Gastrocnemius medialis (tissue), 4 donors: Measurements from ENCODE around the gene LEMD2. TPM values are rescaled to one million over a fixed set of nuclear protein-coding genes. Genes with fewer than 3 reads are reported as not detected.
A peak's percentile ranks its signal among the peaks of the same experiment; 100 is the strongest.

Experiments used
- ATAC-seq, 2 donors: fragments of 150-250 bp; one replicate each; pipeline ENCODE4 v1.9.1; 2016
- DNase-seq, 2 donors: peaks; one replicate each; pipeline ENCODE4 v3.0.0-alpha.2; 2019
- H3K27ac ChIP-seq, 4 donors: fragments of 200-600 bp; sonication (generic); 1 replicate in 1 of 4; 2 replicates in 3 of 4; pipeline ENCODE4 v1.5.1; 2016 to 2018; ENCODE audit warnings: mild to moderate bottlenecking in 2 of 4, moderate library complexity in 1 of 4
- H3K27me3 ChIP-seq, 3 donors: fragments of 200-600 bp; sonication (generic) in 2 of 3; 1 replicate in 1 of 3; 2 replicates in 2 of 3; pipeline versions ENCODE4 v1.5.1 to v1.6.0; 2016 to 2019; ENCODE audit warnings: mild to moderate bottlenecking in 1 of 3, moderate library complexity in 1 of 3
- H3K36me3 ChIP-seq, 2 donors: fragments of 200-600 bp; sonication (generic) in 1 of 2; one replicate each; pipeline ENCODE4 v1.5.1; 2017 to 2018
- H3K4me1 ChIP-seq, 2 donors: fragments of 200-600 bp; sonication (generic) in 1 of 2; one replicate each; pipeline ENCODE4 v1.5.1; 2016 to 2017; ENCODE audit warnings: mild to moderate bottlenecking in 2 of 2
- H3K4me3 ChIP-seq, 4 donors: fragments of 200-600 bp; sonication (generic) in 3 of 4; 1 replicate in 1 of 4; 2 replicates in 3 of 4; pipeline ENCODE4 v1.5.1; 2016 to 2019; ENCODE audit warnings: mild to moderate bottlenecking in 2 of 4
- H3K9me3 ChIP-seq, 3 donors: fragments of 200-600 bp; sonication (generic) in 2 of 3; 1 replicate in 1 of 3; 2 replicates in 2 of 3; pipeline ENCODE4 v1.5.1; 2016 to 2019
- POLR2A ChIP-seq, 2 donors: fragments of 450-650 bp; IDR thresholded peaks; one replicate each; pipeline ENCODE4 v1.6.1; 2017; ENCODE audit warnings: antibody characterized with exemption in 2 of 2, mild to moderate bottlenecking in 2 of 2, moderate library complexity in 2 of 2
- in situ Hi-C, 4 donors: fragments of 200-750 bp; cut with MboI; loops; one replicate each; pipeline versions ENCODE4 v1.15.0 to v1.8.0; 2017; ENCODE audit warnings: low sequenced_read_pairs in 4 of 4
- intact Hi-C: fragments of 100-400 bp; cut with DNase I; formaldehyde crosslinking; loops from one replicate; pipeline ENCODE4 v1.15.1; 2023; ENCODE audit warnings: low total_unique reads
- total RNA-seq, 4 donors: library from RNA; depleted of rRNA; stranded (reverse); fragments of >200 nt; gene quantifications; one replicate each; pipeline versions ENCODE4 v1.1.0 to v1.2.3, GENCODE V29; 2016
- TF ChIP-seq, protein P1 (sequence below), 5 experiments: fragments of 450-650 bp in 3 of 5; fragments of 200-600 bp in 2 of 5; sonication (generic) in 2 of 5; IDR thresholded peaks in 4 of 5; conservative IDR thresholded peaks in 1 of 5; 1 replicate in 4 of 5; 2 replicates in 1 of 5; pipeline ENCODE4 v1.5.1; 2016 to 2019; ENCODE audit warnings: antibody characterized with exemption in 5 of 5, mild to moderate bottlenecking in 3 of 5, moderate library complexity in 3 of 5

The LEMD2 gene
- total RNA-seq, 4 donors from 2014 or later, result 34.1 to 39.1 (median 38.1) TPM

DNA sequence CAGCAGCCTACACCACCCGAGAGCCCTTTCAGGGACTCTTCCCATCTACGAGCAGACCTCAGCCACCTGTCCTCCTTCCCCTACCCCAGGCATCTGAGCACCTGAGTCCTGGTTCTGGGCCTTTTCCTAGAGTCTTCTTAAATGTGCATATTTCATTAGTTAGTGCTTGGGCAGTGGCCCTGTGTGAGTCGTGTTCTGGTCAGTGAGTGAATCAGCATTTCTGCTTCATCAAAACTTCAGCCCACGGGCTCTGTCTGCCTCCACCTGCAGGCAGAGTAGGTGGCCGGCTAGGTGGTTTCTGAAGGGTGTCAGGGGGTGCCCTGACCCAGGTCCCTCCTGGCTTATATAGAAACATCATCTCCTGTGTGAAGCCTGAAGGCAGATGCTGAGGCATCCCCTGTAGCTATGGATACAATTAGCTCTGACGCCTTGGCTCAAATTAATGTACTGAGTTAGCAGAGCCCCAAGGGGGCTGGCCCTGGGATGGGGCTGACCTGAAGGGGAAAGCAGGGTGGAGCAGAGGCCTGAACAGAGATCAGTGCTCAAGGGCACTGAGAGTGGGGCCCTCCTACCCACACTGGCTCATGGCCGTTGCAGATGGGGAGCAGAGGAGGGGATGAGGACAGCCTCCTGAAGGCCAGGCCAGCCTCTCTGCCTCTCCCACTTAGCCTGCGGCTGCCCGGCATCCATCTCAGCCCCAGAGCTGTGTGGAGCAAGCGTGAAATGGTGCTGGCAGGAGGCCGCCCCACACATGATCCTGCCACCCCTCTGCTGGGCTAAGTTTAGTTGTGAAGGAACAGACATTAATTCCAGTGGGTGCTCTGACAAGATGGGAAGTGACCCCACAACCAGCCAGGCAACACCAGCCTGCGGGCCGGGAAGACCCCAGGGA is 55.9 kb downstream of the LEMD2 start:
- Histone ChIP-seq H3K4me3 (peak overlapping the region in 1 of 4 donors; percentile 22), H3K27me3 (no peaks in the 10 kb centered on the region), H3K36me3 (peaks cover 4 to 35% of the 10 kb centered on the region in 2 donors), H3K4me1 (peaks cover 84 to 89% of the 10 kb centered on the region in 2 donors), H3K9me3 (no peaks in the 10 kb centered on the region), H3K27ac (peak overlapping the region; percentile 98 to 100 (median 100))
- no peak for ATAC-seq
- peak in 1 of 2 donors; percentile 68 for DNase-seq
- intact Hi-C loops, result loop anchor here (1.0 kb wide), 1 partner anchor 14 kb away; no protein-coding TSS in a partner anchor
- in situ Hi-C loops, result loop anchor here in 1 of 4 donors (25.0 kb wide), 1 partner anchor 554 kb away; no protein-coding TSS in a partner anchor
- peak in 1 of 2 donors; percentile 9 for TF ChIP-seq POLR2A (IDR thresholded peaks at IDR 0.05)
- TF ChIP-seq, protein P1, sequence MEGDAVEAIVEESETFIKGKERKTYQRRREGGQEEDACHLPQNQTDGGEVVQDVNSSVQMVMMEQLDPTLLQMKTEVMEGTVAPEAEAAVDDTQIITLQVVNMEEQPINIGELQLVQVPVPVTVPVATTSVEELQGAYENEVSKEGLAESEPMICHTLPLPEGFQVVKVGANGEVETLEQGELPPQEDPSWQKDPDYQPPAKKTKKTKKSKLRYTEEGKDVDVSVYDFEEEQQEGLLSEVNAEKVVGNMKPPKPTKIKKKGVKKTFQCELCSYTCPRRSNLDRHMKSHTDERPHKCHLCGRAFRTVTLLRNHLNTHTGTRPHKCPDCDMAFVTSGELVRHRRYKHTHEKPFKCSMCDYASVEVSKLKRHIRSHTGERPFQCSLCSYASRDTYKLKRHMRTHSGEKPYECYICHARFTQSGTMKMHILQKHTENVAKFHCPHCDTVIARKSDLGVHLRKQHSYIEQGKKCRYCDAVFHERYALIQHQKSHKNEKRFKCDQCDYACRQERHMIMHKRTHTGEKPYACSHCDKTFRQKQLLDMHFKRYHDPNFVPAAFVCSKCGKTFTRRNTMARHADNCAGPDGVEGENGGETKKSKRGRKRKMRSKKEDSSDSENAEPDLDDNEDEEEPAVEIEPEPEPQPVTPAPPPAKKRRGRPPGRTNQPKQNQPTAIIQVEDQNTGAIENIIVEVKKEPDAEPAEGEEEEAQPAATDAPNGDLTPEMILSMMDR (IDR thresholded peaks at IDR 0.05 in 4 of 5, conservative IDR thresholded peaks at IDR 0.05 in 1 of 5), result no peak

DNA sequence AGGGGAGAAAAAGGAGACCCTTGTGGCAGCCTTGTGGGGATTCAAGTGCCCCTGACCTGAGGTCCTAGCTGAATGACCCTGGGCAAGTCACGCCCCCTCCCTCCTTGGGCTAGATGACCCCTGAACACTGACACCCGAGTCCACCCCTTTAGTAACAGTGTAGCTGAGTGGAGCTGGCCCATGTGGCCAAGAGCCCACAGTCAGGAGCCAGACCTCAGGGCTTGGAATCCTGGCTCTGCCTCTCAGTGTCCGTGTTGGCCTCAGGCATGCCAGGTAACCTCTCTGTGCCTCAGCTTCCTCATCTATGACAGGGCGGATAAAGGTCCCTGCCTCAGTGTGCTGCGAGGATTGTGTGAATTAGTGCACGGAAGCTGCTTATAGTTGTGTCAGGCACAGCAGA is 56.5 kb downstream of the LEMD2 start:
- ATAC-seq (peak; percentile 29 to 35), DNase-seq (peak; percentile 75 to 93)
- peaks cover 7 to 42% of the 10 kb centered on the region in 2 donors for H3K36me3 ChIP-seq
- TF ChIP-seq, protein P1 (IDR thresholded peaks at IDR 0.05 in 4 of 5, conservative IDR thresholded peaks at IDR 0.05 in 1 of 5), result no peak
- TF ChIP-seq POLR2A (IDR thresholded peaks at IDR 0.05), result peak; percentile 27 to 57
- no peaks in the 10 kb centered on the region for H3K27me3 ChIP-seq
- no peak overlapping the region for H3K4me3 ChIP-seq
- no peaks in the 10 kb centered on the region for H3K9me3 ChIP-seq
- intact Hi-C loops, result loop anchor here (1.0 kb wide), 1 partner anchor 15 kb away; no protein-coding TSS in a partner anchor
- H3K27ac ChIP-seq, result peak overlapping the region; percentile 98 to 100 (median 100)
- in situ Hi-C loops, result loop anchor here in 1 of 4 donors (25.0 kb wide), 1 partner anchor 555 kb away; no protein-coding TSS in a partner anchor
- H3K4me1 ChIP-seq, result peaks cover 84 to 92% of the 10 kb centered on the region in 2 donors

DNA sequence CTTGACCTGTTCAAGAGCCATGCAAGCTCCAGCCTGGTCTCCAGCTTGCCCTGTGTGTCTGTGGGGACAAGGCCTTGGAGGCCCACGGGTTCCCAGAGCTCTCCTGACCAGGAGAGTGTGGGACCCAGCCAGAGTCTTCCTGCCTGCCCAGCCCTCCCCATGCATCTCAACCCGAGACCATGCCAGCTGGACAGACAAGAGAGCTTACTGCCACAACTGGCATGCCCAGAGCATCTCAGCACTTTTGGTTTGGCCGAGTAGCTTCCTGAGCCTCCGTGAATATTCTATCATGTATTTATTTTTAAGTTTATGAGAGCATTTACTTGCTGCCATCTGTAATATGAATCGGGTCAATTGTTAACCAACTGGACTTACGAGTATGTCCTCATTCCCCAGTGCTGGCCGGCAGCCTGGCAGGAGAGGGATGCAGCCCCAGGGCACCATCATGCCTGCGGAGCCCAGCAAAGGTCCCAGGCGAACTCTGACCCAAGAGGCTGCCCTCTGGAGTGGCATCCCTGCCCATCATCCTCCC is 57.1 kb downstream of the LEMD2 start:
- intact Hi-C loops, result loop anchor here (1.0 kb wide), 1 partner anchor 15 kb away; no protein-coding TSS in a partner anchor
- DNase-seq (peak; percentile 90 to 97), ATAC-seq (peak; percentile 40 to 45)

GRCh38 chr6:33731035-33731434 is 57.9 kb downstream of the LEMD2 start:
- DNase-seq (peak in 1 of 2 donors; percentile 65), ATAC-seq (no peak)
- intact Hi-C loops, result no loop called here
- in situ Hi-C loops, result loop anchor here in 1 of 4 donors (25.0 kb wide), 1 partner anchor 556 kb away; no protein-coding TSS in a partner anchor
- Histone ChIP-seq H3K4me3 (peak overlapping the region in 3 of 4 donors; percentile 14 to 41 (median 23)), H3K27me3 (no peaks in the 10 kb centered on the region), H3K36me3 (peaks cover 10 to 43% of the 10 kb centered on the region in 2 donors), H3K27ac (peak overlapping the region; percentile 98 to 100 (median 100)), H3K9me3 (no peaks in the 10 kb centered on the region), H3K4me1 (peaks cover 80 to 86% of the 10 kb centered on the region in 2 donors)
- TF ChIP-seq POLR2A (IDR thresholded peaks at IDR 0.05), result no peak
- TF ChIP-seq, protein P1 (IDR thresholded peaks at IDR 0.05 in 4 of 5, conservative IDR thresholded peaks at IDR 0.05 in 1 of 5), result no peak

More for the DNA sequence above, 57.1 kb downstream of the LEMD2 start:
- no peaks in the 10 kb centered on the region for H3K9me3 ChIP-seq
- H3K27me3 ChIP-seq, result no peaks in the 10 kb centered on the region
- in situ Hi-C loops, result loop anchor here in 1 of 4 donors (25.0 kb wide), 1 partner anchor 555 kb away; no protein-coding TSS in a partner anchor
- H3K27ac ChIP-seq, result peak overlapping the region; percentile 98 to 100 (median 100)
- TF ChIP-seq POLR2A (IDR thresholded peaks at IDR 0.05), result peak; percentile 57 to 58
- TF ChIP-seq, protein P1 (IDR thresholded peaks at IDR 0.05 in 4 of 5, conservative IDR thresholded peaks at IDR 0.05 in 1 of 5), result no peak
- peaks cover 84 to 92% of the 10 kb centered on the region in 2 donors for H3K4me1 ChIP-seq
- peak overlapping the region; percentile 4 to 41 (median 22) for H3K4me3 ChIP-seq
- peaks cover 10 to 43% of the 10 kb centered on the region in 2 donors for H3K36me3 ChIP-seq
